ENCODE results near the gene AIDA.

AIDA gene

DNA sequence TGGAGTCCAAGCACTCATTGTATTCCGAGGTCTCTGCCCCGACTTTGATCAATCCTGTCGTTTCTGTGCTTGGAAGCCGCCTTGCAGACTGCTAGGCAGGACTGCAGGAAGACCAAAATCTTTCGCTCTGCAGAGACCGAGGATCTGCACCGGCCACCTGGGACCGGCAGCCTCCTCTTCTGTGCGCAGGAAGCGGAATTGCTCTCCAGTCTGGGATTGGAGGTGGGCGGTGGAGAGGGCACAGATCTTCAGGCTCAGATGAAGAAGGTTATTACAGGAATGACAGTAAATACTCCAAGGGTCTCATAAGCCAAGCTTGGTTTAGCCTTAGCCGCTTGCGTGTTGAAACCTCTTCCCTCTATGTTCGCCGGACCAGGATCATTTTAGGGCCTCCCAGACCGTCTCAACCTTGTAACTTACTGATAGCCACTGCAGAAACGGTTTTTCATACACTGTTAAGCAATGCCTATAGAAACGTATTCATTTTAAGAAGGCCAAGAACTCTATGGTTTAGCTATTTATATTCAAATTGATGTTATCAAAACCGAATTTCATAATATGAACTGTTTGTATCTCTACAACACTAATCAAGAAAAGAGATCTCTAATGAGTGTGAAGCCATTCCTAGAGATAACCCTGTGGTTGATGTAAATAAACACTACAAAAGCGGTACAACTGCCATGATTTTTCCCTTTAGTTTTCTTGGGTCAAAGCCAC is 93.3 kb downstream of the AIDA start:
- peak overlapping the region; percentile 59 for H3K4me3 ChIP-seq (ENCODE audit: low read length)
- no peak for DNase-seq (ENCODE audit: low read depth, low spot score)
